H9 (cell line): ENCODE data around the gene PRKCZ. TPM values are rescaled to one million over a fixed set of nuclear protein-coding genes. Genes with fewer than 3 reads are reported as not detected.

Experiments used
- DNase-seq: peaks from one replicate; pipeline ENCODE4 v3.0.0-alpha.2; 2017
- H2AFZ ChIP-seq: one replicate; pipeline ENCODE4 v1.6.1; 2013; ENCODE audit warnings: mild to moderate bottlenecking, low read length, control low read depth, moderate library complexity
- H2AK5ac ChIP-seq: 2 replicates; pipeline ENCODE4 v1.6.1; 2013; ENCODE audit warnings: low read length, control low read depth, mixed read lengths; ENCODE audit not compliant: insufficient read length
- H2BK120ac ChIP-seq: one replicate; pipeline ENCODE4 v1.6.1; 2013; ENCODE audit warnings: low read depth, mild to moderate bottlenecking, low read length, control low read depth, inconsistent platforms; ENCODE audit not compliant: poor library complexity, severe bottlenecking
- H2BK12ac ChIP-seq: 2 replicates; pipeline ENCODE4 v1.6.1; 2013; ENCODE audit warnings: low read length, control low read depth, mixed read lengths, low read depth; ENCODE audit not compliant: insufficient read length
- H2BK15ac ChIP-seq: 2 replicates; pipeline ENCODE4 v1.6.1; 2013; ENCODE audit warnings: low read depth, low read length, control low read depth
- H2BK20ac ChIP-seq: one replicate; pipeline ENCODE4 v1.6.1; 2013; ENCODE audit warnings: low read depth, mild to moderate bottlenecking, low read length, control low read depth, inconsistent platforms; ENCODE audit not compliant: poor library complexity, severe bottlenecking
- H2BK5ac ChIP-seq: 2 replicates; pipeline ENCODE4 v1.6.1; 2013; ENCODE audit warnings: low read length, control low read depth, mixed read lengths; ENCODE audit not compliant: insufficient read length
- H3K14ac ChIP-seq: 2 replicates; pipeline ENCODE4 v1.6.1; 2013; ENCODE audit warnings: low read length, control low read depth; ENCODE audit not compliant: insufficient read depth
- H3K18ac ChIP-seq: 2 replicates; pipeline ENCODE4 v1.6.1; 2013; ENCODE audit warnings: low read depth, mild to moderate bottlenecking, mixed read lengths, low read length, control low read depth; ENCODE audit not compliant: insufficient read length
- H3K23ac ChIP-seq: 2 replicates; pipeline ENCODE4 v1.6.1; 2013; ENCODE audit warnings: low read length, control low read depth, mixed read lengths, low read depth; ENCODE audit not compliant: insufficient read length
- H3K23me2 ChIP-seq: 2 replicates; pipeline ENCODE4 v1.6.1; 2013; ENCODE audit warnings: low read depth, mild to moderate bottlenecking, mixed read lengths, low read length, control low read depth; ENCODE audit not compliant: insufficient read length, poor library complexity, severe bottlenecking
- H3K27ac ChIP-seq: 2 replicates; pipeline ENCODE4 v1.5.1; 2013; ENCODE audit warnings: low read length, control low read depth, mixed read lengths, low read depth; ENCODE audit not compliant: insufficient read length
- H3K27me3 ChIP-seq: 2 replicates; pipeline ENCODE4 v1.6.1; 2013; ENCODE audit warnings: low read length, control low read depth, inconsistent platforms; ENCODE audit not compliant: insufficient read depth
- H3K4ac ChIP-seq: 2 replicates; pipeline ENCODE4 v1.6.1; 2013; ENCODE audit warnings: low read depth, mild to moderate bottlenecking, control low read depth, inconsistent platforms, low read length, moderate library complexity
- H3K4me1 ChIP-seq: 2 replicates; pipeline ENCODE4 v1.6.1; 2013; ENCODE audit warnings: low read length, control low read depth, inconsistent platforms; ENCODE audit not compliant: insufficient read depth
- H3K4me2 ChIP-seq: 2 replicates; pipeline ENCODE4 v1.6.1; 2013; ENCODE audit warnings: low read length, control low read depth, mixed read lengths; ENCODE audit not compliant: insufficient read length, insufficient read depth
- H3K56ac ChIP-seq: 2 replicates; pipeline ENCODE4 v1.6.1; 2013; ENCODE audit warnings: low read depth, mild to moderate bottlenecking, mixed read lengths, low read length, control low read depth; ENCODE audit not compliant: insufficient read length
- H3K79me1 ChIP-seq: 2 replicates; pipeline ENCODE4 v1.6.1; 2013; ENCODE audit warnings: low read depth, mild to moderate bottlenecking, moderate library complexity, low read length, control low read depth, inconsistent platforms; ENCODE audit not compliant: insufficient read depth, poor library complexity, severe bottlenecking
- H3K79me2 ChIP-seq: 2 replicates; pipeline ENCODE4 v1.6.1; 2013; ENCODE audit warnings: low read length, control low read depth, inconsistent platforms; ENCODE audit not compliant: insufficient read depth
- H3K9ac ChIP-seq: 2 replicates; pipeline ENCODE4 v1.6.1; 2013; ENCODE audit warnings: low read length, control low read depth, mixed read lengths; ENCODE audit not compliant: insufficient read length; ENCODE audit errors: extremely low read depth
- H3K9me3 ChIP-seq: one replicate; pipeline ENCODE4 v1.6.1; 2013; ENCODE audit warnings: low read depth, low read length, inconsistent platforms; ENCODE audit not compliant: control insufficient read depth
- H3T11ph ChIP-seq: one replicate; pipeline ENCODE4 v1.6.1; 2013; ENCODE audit warnings: mild to moderate bottlenecking, low read length, control low read depth, inconsistent platforms
- H4K20me1 ChIP-seq: one replicate; pipeline ENCODE4 v1.6.1; 2013; ENCODE audit not compliant: control insufficient read depth, insufficient read length, insufficient read depth
- H4K5ac ChIP-seq: 2 replicates; pipeline ENCODE4 v1.6.1; 2013; ENCODE audit warnings: low read depth, mild to moderate bottlenecking, mixed read lengths, low read length, control low read depth; ENCODE audit not compliant: insufficient read length
- H4K8ac ChIP-seq: replicated peaks from 2 replicates; pipeline ENCODE4 v1.6.1; 2013; ENCODE audit warnings: low read length, control low read depth, mixed read lengths, low read depth; ENCODE audit not compliant: insufficient read length
- H4K91ac ChIP-seq: 2 replicates; pipeline ENCODE4 v1.6.1; 2013; ENCODE audit warnings: low read depth, mild to moderate bottlenecking, moderate library complexity, mixed read lengths, low read length, control low read depth; ENCODE audit not compliant: insufficient read length
- H3K27ac Mint-ChIP-seq, 3 experiments: 2 replicates in 2 of 3; 3 replicates in 1 of 3; pipeline ENCODE4 v1.8.0; 2020 to 2021; ENCODE audit warnings: mixed read lengths in 3 of 3, mild to moderate bottlenecking in 1 of 3, moderate library complexity in 1 of 3
- H3K27me3 Mint-ChIP-seq: 2 replicates; pipeline ENCODE4 v1.8.0; 2021; ENCODE audit warnings: low read depth, mild to moderate bottlenecking, moderate library complexity, mixed read lengths
- H3K36me3 Mint-ChIP-seq, 3 experiments: 2 replicates in 2 of 3; 3 replicates in 1 of 3; pipeline ENCODE4 v1.8.0; 2020 to 2021; ENCODE audit warnings: low read depth in 3 of 3, mixed read lengths in 3 of 3; ENCODE audit not compliant: insufficient read depth in 1 of 3
- H3K4me1 Mint-ChIP-seq, 2 experiments: 2 replicates each; pipeline ENCODE4 v1.8.0; 2020; ENCODE audit warnings: mixed read lengths in 2 of 2
- H3K4me3 Mint-ChIP-seq, 2 experiments: 2 replicates in 1 of 2; 3 replicates in 1 of 2; pipeline ENCODE4 v1.8.0; 2020 to 2021; ENCODE audit warnings: mild to moderate bottlenecking in 2 of 2, mixed read lengths in 2 of 2, moderate library complexity in 1 of 2
- H3K9me3 Mint-ChIP-seq, 2 experiments: 2 replicates in 1 of 2; 3 replicates in 1 of 2; pipeline ENCODE4 v1.8.0; 2020; ENCODE audit warnings: mild to moderate bottlenecking in 2 of 2, mixed read lengths in 2 of 2, moderate library complexity in 1 of 2
- WGBS: extraction: QIAGEN DNeasy Blood & Tissue Kit; methylation state at CpG from one replicate; pipeline ENCODE4 v1.1.7; 2013; ENCODE audit warnings: missing lambda C conversion rate, low lambda C conversion rate, mixed read lengths; ENCODE audit not compliant: insufficient read length; ENCODE audit errors: extremely low coverage; 5-methylcytosine and 5-hydroxymethylcytosine counted together
- total RNA-seq: library from RNA; stranded (reverse); gene quantifications from 2 replicates; pipeline ENCODE4 v1.2.1, GENCODE V29; 2021
- TF ChIP-seq, protein P1 (sequence below): fragments of 200-600 bp; sonication (generic); conservative IDR thresholded peaks from 3 replicates; pipeline ENCODE4 v1.8.0; 2021; ENCODE audit warnings: antibody characterized with exemption, mild to moderate bottlenecking

Gene PRKCZ
- total RNA-seq, 1 experiment from 2014 or later, result 48.4 TPM

DNA sequence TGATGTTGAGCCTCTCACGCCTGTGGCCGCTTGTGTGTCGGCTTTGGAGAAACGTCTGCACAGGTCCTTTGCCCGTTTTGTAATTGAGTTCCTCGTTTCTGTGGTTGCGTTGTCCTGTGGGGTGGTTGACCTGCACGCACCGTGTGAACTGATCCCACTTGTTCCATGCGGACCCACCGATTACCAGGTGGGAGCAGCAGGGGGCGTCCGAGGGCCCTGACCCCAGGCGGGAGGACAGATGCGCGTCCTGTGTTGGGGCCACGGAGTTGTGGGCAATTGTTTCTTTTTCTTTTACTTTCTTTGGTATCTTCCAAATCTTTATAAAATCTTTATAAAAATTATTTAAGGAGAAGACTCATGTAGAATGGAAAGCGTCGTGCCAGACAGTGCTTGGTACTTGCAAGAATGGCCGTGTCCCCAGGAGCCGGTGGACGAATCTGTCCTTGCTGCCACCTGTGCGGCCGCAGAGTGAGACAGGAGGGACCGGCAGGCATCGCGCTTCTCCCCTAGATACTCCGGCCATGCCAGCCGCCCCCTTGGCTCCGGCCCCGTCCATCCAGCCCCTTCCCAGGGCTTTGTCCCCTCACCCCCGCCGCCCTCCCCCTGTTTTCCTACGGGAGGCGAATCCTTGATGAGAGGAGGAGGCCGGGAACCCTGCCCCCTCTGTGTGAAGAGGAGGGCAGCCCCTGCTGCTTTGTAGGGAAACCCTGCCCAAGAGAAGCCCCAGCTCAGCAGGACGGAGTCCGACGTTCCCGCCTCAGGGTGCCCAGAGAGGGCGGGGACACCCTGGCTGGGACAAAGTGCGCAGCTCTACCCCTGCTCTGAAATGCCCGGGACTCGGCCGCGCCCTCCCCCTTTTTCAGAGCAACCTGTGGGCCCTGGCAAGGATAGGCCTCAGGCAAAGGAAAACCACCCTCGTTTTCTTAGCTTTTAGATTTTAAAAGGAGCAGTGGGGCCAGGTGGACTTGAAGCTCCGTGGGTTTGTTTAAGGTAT is 41.7 kb downstream of the PRKCZ start:
- H2BK15ac ChIP-seq, result no peak overlapping the region
- no peak overlapping the region for H2BK20ac ChIP-seq
- H3K9me3 ChIP-seq, result no peaks in the 10 kb centered on the region
- H2BK12ac ChIP-seq, result no peak overlapping the region
- DNase-seq, result peak; percentile 82
- H3K4me2 ChIP-seq, result no peak overlapping the region
- peak overlapping the region in 1 of 3 experiments; percentile 93; a peak in 4 of 7 replicates for H3K27ac Mint-ChIP-seq
- no peak overlapping the region for H2AFZ ChIP-seq
- no peak overlapping the region for H2AK5ac ChIP-seq
- no peak overlapping the region for H3K18ac ChIP-seq
- H3K9ac ChIP-seq, result no peak overlapping the region
- no peak overlapping the region; the same call in 1 of the 2 replicates for H3K14ac ChIP-seq
- no peak overlapping the region for H4K8ac ChIP-seq
- H3K36me3 Mint-ChIP-seq, result peaks cover 0 to 8% (median 2%) of the 10 kb centered on the region in 3 experiments; a peak in 4 of 7 replicates
- H3T11ph ChIP-seq, result no peak overlapping the region
- no peak overlapping the region for H3K4ac ChIP-seq
- H4K91ac ChIP-seq, result no peak overlapping the region
- no peaks in the 10 kb centered on the region for H3K23me2 ChIP-seq
- H3K79me1 ChIP-seq, result no peaks in the 10 kb centered on the region
- no peaks in the 10 kb centered on the region for H3K27me3 ChIP-seq
- no peaks in the 10 kb centered on the region for H3K79me2 ChIP-seq
- no peaks in the 10 kb centered on the region for H4K20me1 ChIP-seq
- no peaks in the 10 kb centered on the region for H3K9me3 Mint-ChIP-seq
- H4K5ac ChIP-seq, result no peak overlapping the region
- H3K27me3 Mint-ChIP-seq, result no peaks in the 10 kb centered on the region
- H3K56ac ChIP-seq, result no peak overlapping the region
- H3K23ac ChIP-seq, result no peak overlapping the region
- H2BK120ac ChIP-seq, result no peak overlapping the region
- no peak overlapping the region; a peak in 1 of 5 replicates for H3K4me3 Mint-ChIP-seq
- WGBS, result no CpG with 5 or more reads among the region's 48 CpGs
- no peak overlapping the region for H3K27ac ChIP-seq
- no peaks in the 10 kb centered on the region for H3K4me1 ChIP-seq
- peaks cover 8 to 26% of the 10 kb centered on the region in 2 experiments for H3K4me1 Mint-ChIP-seq
- H2BK5ac ChIP-seq, result no peak overlapping the region
- TF ChIP-seq, protein P1, sequence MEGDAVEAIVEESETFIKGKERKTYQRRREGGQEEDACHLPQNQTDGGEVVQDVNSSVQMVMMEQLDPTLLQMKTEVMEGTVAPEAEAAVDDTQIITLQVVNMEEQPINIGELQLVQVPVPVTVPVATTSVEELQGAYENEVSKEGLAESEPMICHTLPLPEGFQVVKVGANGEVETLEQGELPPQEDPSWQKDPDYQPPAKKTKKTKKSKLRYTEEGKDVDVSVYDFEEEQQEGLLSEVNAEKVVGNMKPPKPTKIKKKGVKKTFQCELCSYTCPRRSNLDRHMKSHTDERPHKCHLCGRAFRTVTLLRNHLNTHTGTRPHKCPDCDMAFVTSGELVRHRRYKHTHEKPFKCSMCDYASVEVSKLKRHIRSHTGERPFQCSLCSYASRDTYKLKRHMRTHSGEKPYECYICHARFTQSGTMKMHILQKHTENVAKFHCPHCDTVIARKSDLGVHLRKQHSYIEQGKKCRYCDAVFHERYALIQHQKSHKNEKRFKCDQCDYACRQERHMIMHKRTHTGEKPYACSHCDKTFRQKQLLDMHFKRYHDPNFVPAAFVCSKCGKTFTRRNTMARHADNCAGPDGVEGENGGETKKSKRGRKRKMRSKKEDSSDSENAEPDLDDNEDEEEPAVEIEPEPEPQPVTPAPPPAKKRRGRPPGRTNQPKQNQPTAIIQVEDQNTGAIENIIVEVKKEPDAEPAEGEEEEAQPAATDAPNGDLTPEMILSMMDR, result peak; percentile 83
